ENCODE results near the gene PAM.

Gene PAM

DNA sequence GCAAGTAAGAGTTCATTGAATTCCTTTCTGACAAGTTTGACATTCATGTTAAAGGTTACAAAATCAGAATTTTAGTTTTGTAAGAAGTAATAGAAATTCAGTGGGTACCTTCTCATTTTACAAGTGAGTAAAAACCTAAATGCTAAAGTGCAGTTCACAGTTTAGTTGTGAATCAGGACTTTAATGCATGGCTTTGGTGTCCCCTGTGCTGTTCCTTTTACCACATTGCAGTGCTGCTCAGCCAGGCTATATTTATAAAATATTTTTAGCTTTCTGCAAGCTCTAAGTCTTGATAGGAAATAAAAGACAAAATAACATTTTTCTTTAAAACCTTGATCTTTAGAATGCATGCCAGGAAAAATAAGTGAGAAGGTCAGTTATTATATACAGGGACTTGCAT is 26.3 kb downstream of the PAM start:
- DNase-seq (ENCODE audit: low read depth, low spot score): no peak

DNA sequence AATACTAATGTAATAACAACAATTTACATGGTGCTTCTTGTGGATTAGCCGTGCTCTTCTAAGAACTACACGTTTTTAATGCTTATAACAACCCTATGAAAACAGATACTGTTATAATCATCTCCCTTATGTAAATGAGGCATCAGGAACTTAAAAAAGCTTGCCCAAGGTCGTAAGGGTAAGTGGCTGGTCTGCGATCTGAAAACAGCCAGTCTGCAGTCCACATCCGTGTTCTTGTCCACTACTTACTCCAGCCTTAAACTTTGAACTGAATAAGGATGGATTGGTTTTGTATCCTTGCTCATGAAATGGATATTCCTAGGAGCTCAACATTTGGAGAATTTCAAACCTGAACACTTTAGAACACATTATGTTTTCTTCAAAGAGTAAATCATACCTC is 26.7 kb downstream of the PAM start:
- no peak for DNase-seq (ENCODE audit: low read depth, low spot score)

DNA sequence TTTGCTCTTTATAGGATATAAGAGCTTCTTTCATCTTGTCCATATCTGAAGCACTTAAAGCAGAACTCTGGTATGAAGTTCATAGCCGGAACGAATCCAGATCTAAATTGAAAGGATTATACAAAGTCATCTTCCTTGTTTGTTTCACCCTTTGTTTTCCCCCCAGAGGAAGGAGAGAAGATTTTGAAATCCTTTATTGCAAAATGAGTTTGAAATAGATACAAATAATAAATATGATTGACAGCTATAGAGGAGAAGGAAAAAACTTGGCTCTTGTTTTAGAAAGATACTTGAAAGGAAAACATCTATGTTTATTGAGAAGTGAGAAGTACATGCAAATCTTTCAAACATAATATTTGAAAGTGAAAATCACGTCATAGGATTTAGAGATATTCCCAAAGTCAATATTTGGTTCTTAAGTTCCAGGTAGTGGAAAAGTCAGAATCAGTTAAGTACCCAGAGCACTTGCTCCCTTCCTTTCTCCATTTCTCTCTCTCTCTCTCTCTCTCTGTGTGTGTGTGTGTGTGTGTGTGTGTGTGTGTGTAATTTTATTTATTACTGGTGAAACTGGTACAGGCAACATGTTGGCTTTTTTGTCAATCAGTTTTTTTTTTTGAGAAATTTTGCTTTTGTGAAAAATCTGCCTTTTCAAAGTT is 27.2 kb downstream of the PAM start:
- DNase-seq (ENCODE audit: low read depth, low spot score): no peak

DNA sequence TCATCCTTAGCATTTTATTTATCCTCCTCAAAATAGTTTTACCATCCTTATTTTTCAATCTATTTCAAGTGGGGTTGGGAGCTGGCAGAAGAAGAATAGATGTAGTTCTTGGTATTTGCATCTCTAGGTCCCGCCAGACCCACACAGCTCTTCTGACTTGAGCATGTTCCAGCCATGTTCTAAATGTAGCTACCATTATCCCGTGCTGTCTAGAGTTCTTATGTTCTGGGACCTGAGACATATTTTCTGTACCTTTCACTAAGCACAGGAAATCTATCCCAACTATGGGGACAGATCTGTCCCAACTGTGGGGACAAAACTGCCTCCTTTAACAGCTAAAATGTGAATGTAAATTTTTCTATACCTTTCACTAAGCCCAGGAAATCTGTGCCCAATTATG is 32.0 kb downstream of the PAM start:
- DNase-seq (ENCODE audit: low read depth, low spot score): no peak

DNA sequence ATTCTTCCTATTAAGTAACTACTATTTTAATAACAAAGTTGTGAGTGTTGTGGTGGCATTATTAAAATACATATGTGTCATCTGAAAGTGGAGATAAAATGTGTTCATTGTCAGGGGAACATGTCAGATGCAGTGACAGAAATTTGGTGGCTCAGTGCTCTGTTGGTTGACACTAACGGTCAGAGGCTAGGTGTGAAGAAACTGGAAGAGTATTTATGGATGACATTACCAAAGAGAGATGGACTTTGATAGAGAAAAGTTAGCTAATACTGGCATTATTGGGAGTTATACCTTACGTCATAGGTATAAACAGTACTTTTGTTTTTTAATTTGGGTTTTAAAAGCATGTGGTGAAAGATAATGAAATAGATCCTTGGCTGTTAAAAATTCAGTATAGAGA is 33.7 kb downstream of the PAM start:
- DNase-seq (ENCODE audit: low read depth, low spot score): no peak

DNA sequence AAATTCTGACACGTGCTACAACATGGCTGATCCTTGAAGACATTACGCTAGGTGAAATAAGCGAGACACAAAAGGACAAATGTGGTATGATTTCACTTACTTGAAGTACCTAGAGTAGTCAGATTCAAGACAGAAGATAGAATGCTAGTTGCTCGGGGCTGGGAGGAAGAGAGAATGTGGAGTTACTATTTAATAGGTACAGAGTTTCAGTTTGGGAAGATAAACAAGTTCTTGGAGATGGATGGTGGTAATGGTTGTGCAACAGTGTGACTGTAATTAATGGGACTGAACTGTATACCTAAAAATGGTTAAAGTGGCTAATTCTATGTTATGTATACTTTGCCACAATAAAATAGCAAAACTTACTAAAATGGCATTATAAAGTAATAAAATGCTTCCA is 34.4 kb downstream of the PAM start:
- no peak for DNase-seq (ENCODE audit: low read depth, low spot score)

DNA sequence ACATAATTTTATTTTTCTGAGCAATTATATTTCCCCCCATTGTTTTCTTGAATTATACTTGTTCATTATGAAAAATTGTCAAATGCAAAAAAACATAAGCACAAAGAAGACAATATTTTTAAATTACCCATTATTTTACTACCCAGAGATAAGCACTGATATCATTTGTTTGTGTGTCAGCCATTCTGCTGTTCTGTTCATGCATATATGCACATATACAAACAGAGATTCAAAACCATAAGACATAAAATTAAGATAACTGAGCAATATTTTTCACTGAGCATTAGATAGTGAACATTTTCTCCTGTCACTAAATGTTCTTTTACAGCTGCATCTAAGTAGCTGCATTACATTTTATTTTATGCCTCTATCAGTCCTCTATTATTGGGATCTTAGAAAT is 35.6 kb downstream of the PAM start:
- DNase-seq (ENCODE audit: low read depth, low spot score): no peak

DNA sequence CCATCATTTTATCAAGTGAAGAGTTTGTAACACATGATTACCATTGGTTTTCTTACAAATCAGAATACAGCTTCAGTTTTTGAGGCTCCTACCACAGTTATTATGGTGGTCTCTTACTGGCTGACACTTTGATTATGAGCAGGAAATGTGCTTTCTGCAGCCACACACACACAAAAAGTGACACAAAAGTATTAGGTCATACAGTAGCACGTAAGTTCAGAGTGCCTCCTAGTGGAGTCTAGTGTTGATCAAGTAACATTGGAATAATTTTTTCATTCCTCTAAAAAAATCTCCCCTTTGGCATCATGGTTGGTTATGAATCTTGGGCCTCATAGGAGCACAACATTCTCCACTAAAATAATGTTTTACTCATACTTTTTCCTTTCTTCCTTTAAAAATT is 37.6 kb downstream of the PAM start:
- DNase-seq (ENCODE audit: low read depth, low spot score): no peak

DNA sequence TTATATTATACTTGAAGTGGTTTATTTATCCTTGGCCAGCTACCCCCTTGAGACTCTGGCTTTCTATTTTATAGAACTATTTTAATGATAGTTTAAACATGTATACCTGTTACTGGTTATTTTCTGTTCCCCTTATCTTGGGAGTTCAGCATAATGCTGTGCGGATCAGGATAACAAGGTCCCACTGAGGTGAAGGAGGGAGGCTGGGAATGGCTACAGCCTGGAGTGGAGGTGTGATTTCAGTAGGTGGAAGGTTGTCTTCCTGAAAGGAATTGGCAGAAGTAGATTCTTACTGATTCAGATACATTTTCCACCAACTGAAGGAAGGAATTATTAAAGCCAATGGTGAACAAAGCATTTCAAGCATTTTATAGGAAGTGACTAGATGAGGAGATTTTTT is 38.9 kb downstream of the PAM start:
- DNase-seq (ENCODE audit: low read depth, low spot score): no peak

DNA sequence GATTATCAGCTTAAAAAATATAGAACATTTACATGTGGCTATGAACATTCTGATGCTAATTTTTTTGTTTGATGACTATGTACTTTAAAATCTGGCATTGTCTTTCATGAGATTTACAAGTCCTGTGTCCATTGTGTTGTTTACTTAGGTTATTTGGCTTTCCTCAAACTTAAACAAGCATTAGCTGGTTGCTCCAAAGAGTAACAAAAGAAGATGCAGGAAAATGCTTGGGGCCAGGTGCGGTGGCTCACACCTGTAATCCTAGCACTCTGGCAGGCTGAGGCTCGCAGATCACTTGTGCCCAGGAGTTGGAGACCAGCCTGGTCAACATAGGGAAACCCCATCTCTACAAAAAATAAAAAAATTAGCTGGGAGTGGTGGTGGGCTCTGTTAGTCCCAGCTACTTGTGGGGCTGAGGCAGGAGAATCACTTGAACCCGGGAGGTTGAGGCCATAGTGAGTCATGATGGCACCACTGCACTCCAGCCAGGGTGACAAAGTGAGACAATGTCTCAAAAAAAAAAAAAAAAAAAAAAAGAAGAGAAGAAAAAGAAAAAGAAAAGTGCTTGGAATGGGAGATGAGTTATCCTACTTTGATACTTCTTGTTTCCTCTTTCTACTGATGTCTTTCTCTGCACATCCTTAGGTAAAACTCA is 39.7 kb downstream of the PAM start:
- no peak for DNase-seq (ENCODE audit: low read depth, low spot score)

DNA sequence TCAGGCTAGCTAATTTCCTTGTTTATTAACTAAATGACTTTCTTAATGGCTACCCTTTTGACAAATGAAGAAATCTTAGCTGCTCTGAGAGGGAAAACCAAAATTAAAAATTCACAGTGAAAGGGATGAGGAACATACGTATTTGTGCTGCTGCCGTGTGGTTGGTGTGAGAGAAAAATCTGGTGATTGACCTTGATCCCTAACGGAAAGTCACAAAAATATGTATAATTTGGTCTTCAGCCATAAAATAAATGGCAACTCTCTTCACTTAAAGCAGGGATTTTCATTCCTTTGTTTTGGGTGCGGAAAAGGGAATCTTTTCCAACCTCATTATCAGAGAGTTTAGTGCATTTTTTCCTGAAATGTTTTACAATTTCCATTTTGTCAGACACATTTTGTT is 40.4 kb downstream of the PAM start:
- no peak for DNase-seq (ENCODE audit: low read depth, low spot score)

- DNase-seq (ENCODE audit: low read depth, low spot score): no peak
Measured at GRCh38 chr5:102796009-102796408, 40.9 kb downstream of the PAM start.

DNA sequence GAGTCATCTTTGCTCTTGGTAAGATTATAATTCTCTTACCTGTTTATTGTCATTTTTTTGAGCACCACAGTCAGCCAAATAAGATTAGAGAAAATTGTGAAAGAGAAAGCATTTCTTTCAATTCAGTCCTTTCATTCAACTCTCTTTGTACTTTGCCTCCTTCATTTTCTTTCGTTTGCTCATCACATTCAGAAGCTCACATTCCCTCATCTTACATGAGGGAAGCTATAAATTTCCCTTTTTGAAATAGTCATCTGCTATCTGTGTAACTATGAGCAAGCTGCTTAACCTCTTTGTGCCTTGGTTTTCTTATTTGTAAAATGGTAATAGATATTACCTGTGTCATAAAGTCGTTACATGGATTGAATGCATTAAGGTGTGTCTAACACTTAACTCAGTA is 41.4 kb downstream of the PAM start:
- no peak for DNase-seq (ENCODE audit: low read depth, low spot score)

GRCh38 chr5:102797322-102797884 is 42.3 kb downstream of the PAM start:
- DNase-seq (ENCODE audit: low read depth, low spot score): no peak

- no peak for DNase-seq (ENCODE audit: low read depth, low spot score)
Measured at GRCh38 chr5:102798104-102798785, 43.1 kb downstream of the PAM start.

- DNase-seq (ENCODE audit: low read depth, low spot score): no peak
Measured at GRCh38 chr5:102799017-102799416, 43.9 kb downstream of the PAM start.

DNA sequence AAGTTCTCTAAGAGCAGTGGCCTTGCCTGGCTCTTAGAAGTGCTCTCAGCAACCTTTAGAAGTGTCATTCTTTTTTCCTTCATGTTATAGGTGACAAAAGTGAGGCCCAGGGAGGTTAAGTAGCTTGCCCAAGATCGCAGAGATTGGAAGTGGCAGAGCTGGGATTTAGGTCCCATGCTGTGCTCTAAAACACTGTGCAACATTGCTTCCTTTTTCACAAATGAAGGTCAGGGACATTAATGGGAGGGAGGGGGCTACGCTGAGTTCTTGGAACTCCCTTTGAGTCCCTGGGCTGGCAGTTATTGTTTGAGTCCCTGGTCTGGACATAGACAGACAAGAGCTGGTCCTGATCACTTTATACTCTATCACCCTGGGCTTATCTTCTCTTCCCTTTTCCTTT is 45.3 kb downstream of the PAM start:
- DNase-seq (ENCODE audit: low read depth, low spot score): no peak

- no peak for DNase-seq (ENCODE audit: low read depth, low spot score)
Measured at GRCh38 chr5:102801371-102801770, 46.3 kb downstream of the PAM start.

DNA sequence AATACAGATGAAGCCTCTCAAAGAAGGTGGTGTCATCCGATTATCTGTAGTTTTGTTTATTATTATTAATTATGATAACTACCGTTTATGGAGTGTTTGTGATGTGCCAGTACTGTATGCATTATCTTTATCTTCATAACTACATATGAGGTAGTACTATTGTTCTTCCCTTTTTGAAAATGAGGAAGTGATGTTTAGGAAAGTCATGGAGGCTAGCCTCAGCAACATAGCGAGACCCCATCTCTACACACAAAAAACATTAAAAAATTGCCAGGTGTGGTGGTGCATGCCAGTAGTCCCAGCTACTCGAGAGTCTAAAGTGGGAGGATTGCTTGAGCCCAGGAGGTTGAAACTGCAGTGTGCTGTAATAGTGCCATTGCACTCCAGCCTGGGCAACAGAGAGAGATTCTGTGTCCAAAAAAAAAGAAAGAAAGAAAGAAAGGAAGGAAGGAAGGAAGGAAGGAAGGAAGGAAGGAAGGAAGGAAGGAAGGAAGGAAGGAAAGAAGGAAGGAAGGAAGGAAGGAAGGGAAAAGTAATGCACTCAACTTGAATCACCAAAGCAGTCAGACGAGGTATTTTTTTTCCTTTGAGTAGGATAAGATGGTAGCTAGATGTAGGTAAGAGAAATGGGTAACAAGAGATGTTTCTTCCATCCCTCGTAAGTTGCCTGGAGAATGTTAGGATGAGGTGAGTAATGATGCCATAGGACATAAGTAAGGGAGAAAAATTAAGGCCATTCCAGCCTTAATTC is 47.8 kb downstream of the PAM start:
- no peak for DNase-seq (ENCODE audit: low read depth, low spot score)

- DNase-seq (ENCODE audit: low read depth, low spot score): no peak
Measured at GRCh38 chr5:102807878-102808502, 52.9 kb downstream of the PAM start.

DNA sequence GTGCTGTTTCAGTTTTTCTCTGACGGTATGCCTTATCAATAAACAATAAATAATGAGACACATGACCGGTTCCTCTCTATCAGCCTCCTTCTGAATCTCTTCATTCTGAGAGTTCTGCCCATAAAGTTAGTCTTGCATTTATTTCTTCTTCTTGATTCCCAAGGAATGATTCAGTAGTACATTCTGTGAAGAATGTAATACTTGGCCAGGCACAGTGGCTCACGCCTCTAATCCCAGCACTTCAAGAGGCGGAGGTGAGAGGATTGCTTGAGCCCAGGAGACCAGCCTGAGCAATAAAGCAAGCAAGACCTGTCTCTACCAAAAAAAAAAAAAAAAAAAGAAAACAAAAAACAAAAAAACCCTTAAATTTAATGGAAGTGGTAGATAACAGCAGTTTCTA is 53.9 kb downstream of the PAM start:
- no peak for DNase-seq (ENCODE audit: low read depth, low spot score)

- no peak for DNase-seq (ENCODE audit: low read depth, low spot score)
Measured at GRCh38 chr5:102811972-102812371, 56.9 kb downstream of the PAM start.
